Measurements from ENCODE around the gene SOCS1.

- TF ChIP-seq CTCF (IDR thresholded peaks at IDR 0.05; ENCODE audit: low read depth, low read length, poor library complexity, severe bottlenecking) = no peak
- TF ChIP-seq EZH2phosphoT487 (IDR thresholded peaks at IDR 0.05; ENCODE audit: borderline replicate concordance, low read length) = no peak
Measured at GRCh38 chr16:11259655-11260595, 3.9 kb upstream of the SOCS1 start.
